Urothelium cell line (cell line): Measurements from ENCODE around the gene GUCD1.
"Not testable (repeated sequence)": the region's sequence is repeated elsewhere in the genome, so short reads cannot be mapped to it uniquely, and the experiment has no call there.

Source experiments
- DNase-seq: peaks from one replicate; pipeline ENCODE4 v3.0.0; 2011; ENCODE audit warnings: low spot score, mixed read lengths
- FAIRE-seq: peaks from 2 replicates; lab custom pipeline; 2011; peaks lifted over from hg19 to GRCh38; lab: Jason Lieb, UNC

The GUCD1 gene

DNA sequence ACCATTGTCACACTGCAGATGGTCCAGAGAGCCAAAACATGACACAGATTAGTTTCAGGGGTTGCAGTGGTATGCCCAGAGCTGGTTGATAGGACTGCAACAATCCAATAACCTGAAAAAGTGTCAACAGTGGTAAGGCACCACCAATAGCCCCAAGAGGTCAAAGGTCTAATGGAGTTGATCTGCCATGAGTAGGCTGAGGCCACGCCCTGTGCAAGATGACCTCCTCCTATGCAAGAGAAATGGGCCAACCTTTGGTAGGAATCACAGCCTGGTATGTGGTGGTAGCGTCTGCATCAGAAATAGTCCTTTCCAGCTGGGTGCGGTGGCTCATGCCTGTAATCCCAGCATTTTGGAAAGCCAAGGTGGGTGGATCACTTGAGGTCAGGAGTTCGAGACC, 19.6 kb downstream of the GUCD1 start:
- no peak for DNase-seq

GRCh38 chr22:24532075-24532474, 22.9 kb downstream of the GUCD1 start:
- DNase-seq (no peak), FAIRE-seq (no peak)

More for the DNA sequence above, 19.6 kb downstream of the GUCD1 start:
- FAIRE-seq = no peak

- not testable (repeated sequence) for DNase-seq, FAIRE-seq
Observed at GRCh38 chr22:24530968-24531367, 24.0 kb downstream of the GUCD1 start.

DNA sequence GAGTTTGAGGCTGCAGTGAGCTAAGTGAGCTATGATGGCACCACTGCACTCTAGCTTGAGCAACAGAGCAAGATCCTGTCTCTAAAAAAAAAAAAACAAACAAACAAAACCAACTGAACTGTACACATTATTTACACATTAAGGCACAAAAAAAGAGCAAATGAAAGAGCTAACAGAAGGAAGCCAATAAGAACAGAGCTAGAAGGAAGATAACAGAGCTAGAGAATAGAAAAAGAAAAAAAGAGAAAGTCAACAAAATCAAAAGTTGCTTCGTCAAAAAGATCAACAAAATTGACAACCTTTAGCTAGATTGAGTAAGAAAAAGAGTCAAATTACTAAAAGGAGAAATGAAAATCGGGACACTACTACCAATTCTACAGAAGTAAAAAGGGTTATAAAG, 25.0 kb downstream of the GUCD1 start:
- DNase-seq = no peak

DNA sequence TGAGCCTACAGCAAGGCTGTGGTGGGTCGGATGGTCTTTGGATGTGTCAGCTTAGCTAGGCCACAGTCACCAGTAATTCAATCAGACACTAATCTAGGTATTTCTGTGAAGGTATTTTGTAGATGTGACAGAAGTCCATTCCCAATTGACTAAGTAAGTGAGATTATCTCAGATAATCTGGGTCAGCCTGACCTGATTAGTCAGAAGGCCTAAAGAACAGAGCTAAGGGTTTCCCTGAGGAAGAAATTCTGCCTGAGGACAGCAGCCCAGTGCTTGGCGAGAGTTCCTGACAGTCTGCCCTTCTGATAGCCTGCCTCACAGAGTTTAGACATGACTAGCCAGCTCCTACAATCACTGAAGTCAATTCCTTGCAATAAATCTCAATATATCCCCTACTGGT, 28.7 kb downstream of the GUCD1 start:
- FAIRE-seq = no peak
- no peak for DNase-seq

More for the DNA sequence above, 25.0 kb downstream of the GUCD1 start:
- FAIRE-seq = no peak

GRCh38 chr22:24525416-24526037, 29.4 kb downstream of the GUCD1 start:
- DNase-seq = peak; percentile 85

GRCh38 chr22:24523873-24524272, 31.1 kb downstream of the GUCD1 start:
- DNase-seq (no peak), FAIRE-seq (no peak)

More at GRCh38 chr22:24525416-24526037, 29.4 kb downstream of the GUCD1 start:
- peak; percentile 85 for FAIRE-seq

GRCh38 chr22:24521791-24522245, 33.1 kb downstream of the GUCD1 start:
- FAIRE-seq (peak; percentile 98), DNase-seq (peak; percentile 89)

GRCh38 chr22:24519496-24519895, 35.4 kb downstream of the GUCD1 start:
- FAIRE-seq (no peak), DNase-seq (no peak)

GRCh38 chr22:24518771-24519485, 36.0 kb downstream of the GUCD1 start:
- FAIRE-seq (peak; percentile 55), DNase-seq (no peak)

- DNase-seq = no peak
- no peak for FAIRE-seq
Observed at GRCh38 chr22:24518228-24518627, 36.7 kb downstream of the GUCD1 start.

DNA sequence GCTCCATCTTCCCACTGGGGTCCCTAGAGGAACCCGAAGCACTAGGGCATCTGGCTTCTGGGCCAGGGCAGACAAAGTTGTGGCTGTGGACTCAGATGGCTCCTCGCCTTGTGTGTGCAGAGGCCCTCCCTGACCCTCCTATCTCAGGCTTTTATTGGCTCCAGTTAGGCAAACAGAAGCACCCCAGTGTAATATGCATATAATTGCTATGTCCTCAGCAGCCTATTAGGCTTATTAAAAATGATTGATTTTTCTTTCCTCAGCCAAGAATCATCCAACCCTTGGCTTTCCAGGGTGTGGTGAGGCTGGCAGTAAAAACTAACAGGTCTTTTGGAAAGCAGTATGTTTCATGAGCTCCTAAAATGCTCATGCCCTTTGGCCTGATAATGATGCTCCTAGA, 37.5 kb downstream of the GUCD1 start:
- no peak for FAIRE-seq
- no peak for DNase-seq

GRCh38 chr22:24516301-24516737, 38.6 kb downstream of the GUCD1 start:
- FAIRE-seq = peak; percentile 52
- DNase-seq = peak; percentile 72

- no peak for FAIRE-seq
Observed at GRCh38 chr22:24515027-24515338, 40.0 kb downstream of the GUCD1 start.

GRCh38 chr22:24514241-24515026, 40.5 kb downstream of the GUCD1 start:
- FAIRE-seq = no peak
- no peak for DNase-seq

More at GRCh38 chr22:24515027-24515338, 40.0 kb downstream of the GUCD1 start:
- DNase-seq = no peak

- DNase-seq (no peak), FAIRE-seq (peak; percentile 5)
Observed at GRCh38 chr22:24513378-24514240, 41.3 kb downstream of the GUCD1 start.

DNA sequence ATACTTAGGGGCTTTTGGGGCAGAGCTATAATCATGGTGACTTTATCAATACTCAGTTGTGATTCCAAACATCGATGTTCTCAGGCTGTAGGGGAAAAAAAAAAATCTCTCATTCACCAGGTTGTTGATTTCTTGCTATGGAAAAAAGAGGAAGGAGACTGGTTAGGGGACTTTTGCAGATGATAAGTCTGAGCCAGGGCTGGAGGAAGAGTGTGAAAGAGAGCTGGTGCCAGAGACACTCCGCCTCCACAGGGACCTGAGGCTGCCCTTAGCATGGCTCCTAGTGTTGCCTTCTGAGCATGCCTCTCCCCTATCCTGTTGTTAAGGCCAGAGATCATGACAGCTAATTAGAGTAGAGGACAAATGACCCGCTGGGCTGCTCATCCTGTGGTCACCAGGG, 42.9 kb downstream of the GUCD1 start:
- FAIRE-seq (no peak), DNase-seq (no peak)

GRCh38 chr22:24510637-24511625, 44.0 kb downstream of the GUCD1 start:
- FAIRE-seq (no peak), DNase-seq (no peak)

DNA sequence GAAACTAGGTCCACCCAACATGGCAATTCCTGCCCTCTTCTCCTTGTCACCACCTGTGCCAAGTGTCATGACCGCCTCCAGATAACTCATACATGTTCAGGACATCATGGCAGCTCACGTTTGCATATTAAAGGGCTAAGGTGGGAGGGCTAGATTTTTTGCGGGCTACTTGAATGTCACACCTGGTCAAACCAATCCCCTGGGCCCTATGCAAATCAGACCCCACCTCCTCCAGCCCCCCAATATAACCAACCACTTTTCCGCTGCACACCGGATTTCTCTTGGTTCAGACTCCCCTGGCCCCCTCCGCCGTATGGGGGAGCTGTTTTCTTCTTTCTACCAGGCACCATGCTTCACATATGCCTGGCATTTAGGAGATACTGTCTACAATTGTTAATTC, 47.2 kb downstream of the GUCD1 start:
- DNase-seq (no peak), FAIRE-seq (no peak)
